ENCODE measurements around the gene XG.

GRCh38 chrX:2741386-2741785 is 10.5 kb upstream of the XG start:
- TF ChIP-seq, protein P1, sequence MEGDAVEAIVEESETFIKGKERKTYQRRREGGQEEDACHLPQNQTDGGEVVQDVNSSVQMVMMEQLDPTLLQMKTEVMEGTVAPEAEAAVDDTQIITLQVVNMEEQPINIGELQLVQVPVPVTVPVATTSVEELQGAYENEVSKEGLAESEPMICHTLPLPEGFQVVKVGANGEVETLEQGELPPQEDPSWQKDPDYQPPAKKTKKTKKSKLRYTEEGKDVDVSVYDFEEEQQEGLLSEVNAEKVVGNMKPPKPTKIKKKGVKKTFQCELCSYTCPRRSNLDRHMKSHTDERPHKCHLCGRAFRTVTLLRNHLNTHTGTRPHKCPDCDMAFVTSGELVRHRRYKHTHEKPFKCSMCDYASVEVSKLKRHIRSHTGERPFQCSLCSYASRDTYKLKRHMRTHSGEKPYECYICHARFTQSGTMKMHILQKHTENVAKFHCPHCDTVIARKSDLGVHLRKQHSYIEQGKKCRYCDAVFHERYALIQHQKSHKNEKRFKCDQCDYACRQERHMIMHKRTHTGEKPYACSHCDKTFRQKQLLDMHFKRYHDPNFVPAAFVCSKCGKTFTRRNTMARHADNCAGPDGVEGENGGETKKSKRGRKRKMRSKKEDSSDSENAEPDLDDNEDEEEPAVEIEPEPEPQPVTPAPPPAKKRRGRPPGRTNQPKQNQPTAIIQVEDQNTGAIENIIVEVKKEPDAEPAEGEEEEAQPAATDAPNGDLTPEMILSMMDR (IDR thresholded peaks at IDR 0.05), result no peak
- TF ChIP-seq EP300 (IDR thresholded peaks at IDR 0.05; ENCODE audit: low read depth) (no peak), POLR2A (IDR thresholded peaks at IDR 0.05) (no peak)

Measured in transverse colon (tissue), 3 donors.